VCaP (cell line): ENCODE results near the gene KRT38.

ENCODE experiments used
- H3K27ac ChIP-seq: fragments of 450-650 bp; 2 replicates; pipeline ENCODE4 v1.5.1; 2017
- TF ChIP-seq, protein P1 (sequence below): fragments of 450-650 bp; conservative IDR thresholded peaks from 2 replicates; pipeline ENCODE4 v1.5.1; 2017; ENCODE audit warnings: mild to moderate bottlenecking, moderate library complexity

Gene KRT38

DNA sequence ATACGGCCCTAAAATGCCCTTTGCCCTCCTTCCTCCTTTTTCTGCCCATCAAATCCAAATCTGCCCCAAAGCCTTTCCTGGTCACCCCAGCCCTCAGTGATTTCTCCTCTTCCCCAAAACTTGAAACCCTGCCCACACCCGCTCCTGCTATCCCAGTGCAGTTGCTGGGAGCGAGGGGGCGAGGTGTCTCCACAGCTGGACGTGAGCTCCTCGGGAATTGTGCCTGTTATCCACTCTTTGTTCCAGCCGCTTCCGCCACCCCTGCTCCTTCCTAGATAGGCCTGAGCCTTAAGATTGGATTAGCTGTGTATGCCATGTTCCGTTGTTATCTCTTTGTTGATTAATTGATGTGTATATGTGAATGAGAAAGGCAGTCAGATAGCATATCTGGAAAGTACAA is 42.7 kb upstream of the KRT38 start:
- TF ChIP-seq, protein P1, sequence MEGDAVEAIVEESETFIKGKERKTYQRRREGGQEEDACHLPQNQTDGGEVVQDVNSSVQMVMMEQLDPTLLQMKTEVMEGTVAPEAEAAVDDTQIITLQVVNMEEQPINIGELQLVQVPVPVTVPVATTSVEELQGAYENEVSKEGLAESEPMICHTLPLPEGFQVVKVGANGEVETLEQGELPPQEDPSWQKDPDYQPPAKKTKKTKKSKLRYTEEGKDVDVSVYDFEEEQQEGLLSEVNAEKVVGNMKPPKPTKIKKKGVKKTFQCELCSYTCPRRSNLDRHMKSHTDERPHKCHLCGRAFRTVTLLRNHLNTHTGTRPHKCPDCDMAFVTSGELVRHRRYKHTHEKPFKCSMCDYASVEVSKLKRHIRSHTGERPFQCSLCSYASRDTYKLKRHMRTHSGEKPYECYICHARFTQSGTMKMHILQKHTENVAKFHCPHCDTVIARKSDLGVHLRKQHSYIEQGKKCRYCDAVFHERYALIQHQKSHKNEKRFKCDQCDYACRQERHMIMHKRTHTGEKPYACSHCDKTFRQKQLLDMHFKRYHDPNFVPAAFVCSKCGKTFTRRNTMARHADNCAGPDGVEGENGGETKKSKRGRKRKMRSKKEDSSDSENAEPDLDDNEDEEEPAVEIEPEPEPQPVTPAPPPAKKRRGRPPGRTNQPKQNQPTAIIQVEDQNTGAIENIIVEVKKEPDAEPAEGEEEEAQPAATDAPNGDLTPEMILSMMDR: no peak
- no peak overlapping the region for H3K27ac ChIP-seq

DNA sequence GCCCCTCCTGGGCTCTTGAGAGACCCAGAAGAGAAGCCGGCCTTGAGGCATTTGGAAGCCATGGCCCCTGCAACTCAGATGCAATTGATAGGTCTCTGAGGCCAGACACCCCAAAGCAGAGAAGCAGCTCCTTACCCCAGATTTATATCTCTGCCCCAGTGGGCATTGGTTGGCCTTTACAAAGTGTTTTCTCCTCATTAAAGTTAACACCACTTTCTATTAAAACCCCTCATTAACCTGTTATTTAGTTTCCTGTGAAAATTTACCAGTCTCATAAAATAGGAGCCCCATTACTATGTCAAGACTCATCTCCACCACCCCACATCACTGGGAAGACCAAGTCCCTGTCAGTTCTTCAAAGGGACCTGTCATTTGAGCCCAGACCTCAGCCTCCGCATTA is 40.3 kb upstream of the KRT38 start, which contains the start of gene KRT35:
TSS of gene KRT35 (minus strand) at position 116 of the 400 bp plus-strand sequence. CDS start at position 62, 54 bp downstream.
- H3K27ac ChIP-seq: no peak within 1 kb of the TSS
- TF ChIP-seq, protein P1: no peak

DNA sequence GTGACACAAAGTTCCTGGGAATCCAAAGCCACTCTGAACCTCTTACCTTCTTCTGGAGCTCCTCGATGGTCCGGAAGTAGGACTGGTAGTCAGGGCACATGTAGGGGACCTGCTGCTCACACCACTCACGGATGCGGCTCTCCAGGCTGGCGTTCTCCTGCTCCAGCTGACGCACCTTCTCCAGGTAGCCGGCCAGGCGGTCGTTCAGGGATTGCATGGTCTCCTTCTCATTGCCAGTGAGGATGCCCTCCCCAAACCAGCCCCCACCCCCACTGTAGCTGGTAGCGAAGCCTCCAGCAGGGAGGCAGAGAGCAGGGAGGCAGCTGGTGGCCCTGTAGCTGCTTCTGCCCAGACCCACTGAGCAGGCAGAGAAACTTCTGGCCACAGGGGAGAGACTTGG is 39.8 kb upstream of the KRT38 start:
- TF ChIP-seq, protein P1: no peak
- H3K27ac ChIP-seq: no peak overlapping the region

DNA sequence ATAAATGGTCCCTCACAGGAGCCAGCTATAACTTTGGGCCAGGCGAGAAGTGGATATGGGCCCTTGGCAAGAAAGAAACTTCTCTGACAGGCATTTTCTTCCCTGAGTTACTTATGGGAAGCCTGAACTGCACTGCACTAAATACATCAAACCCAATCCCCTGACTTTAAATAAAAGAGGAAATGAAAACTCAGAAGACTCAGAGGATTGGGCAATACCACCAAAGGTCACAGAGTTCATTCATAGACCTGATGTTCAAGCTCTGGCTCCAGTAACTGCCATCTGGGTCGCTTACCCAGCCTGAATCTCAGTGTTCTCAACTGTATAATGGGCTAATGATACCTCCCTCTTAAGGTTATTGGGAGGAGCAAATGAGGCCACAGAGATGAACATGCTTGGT is 39.4 kb upstream of the KRT38 start:
- TF ChIP-seq, protein P1: no peak
- H3K27ac ChIP-seq: no peak overlapping the region

DNA sequence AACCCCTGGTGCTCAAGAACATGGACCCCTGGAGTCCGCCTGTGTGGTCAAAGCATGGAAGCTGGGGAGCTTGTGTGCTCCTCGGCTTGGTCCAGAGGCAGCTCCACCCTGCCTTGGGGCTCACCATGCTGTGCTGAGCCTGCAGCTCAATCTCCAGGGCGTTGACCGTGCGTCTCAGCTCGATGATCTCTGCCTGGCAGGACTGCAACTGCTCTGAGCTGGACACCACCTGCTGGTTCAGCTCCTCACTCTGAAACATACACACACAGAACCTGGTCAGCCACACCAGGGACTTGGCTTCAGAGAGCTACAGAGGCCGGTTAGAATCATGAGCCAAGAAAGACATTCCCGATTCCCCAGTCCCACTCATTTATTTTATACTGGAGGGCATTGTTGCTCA is 37.5 kb upstream of the KRT38 start:
- no peak overlapping the region for H3K27ac ChIP-seq
- TF ChIP-seq, protein P1: no peak

DNA sequence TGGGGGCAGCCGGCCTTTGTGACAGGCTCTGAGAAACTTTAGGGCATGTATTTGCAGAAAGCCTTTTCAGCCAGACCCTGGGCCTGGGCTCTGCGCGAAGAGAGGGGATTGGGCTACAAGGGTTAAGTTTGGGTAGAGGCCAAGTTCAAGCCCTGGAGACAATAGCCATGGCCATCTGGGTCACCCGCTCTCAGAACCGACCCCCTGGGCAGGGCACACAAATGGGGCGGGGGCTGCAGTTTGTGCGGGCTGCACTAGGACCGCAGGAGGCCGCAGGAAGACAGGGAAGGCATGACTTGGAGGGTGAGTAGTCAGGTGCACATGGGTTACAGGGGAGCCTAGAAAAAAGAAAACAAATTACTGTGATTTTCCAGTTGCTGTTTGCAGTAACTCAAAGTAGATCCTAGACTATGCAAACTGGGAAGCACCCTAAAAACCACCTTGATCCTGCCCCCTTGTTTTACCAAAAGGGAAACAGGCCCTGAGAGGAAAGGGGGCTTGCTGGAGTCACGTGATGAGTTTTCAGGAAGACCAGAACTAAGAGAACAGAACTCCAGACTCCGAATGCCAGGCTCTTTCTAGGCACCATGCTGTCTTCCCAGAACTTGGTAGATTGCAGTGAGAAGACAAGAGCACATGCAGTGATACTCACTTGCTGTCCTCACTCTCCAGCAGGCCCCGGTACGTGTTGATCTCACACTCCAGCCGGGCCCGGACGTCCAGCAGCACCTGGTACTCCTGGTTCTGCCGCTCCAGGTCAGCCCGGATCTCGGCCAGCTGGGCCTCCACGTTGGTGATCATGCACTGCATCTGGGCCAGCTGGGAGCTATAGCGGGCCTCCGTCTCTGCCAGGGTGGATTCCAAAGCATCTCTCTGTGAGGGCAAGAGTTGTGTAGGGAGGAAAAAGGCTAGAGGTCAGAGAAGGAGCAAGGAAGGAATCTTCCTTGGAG is 36.4 kb upstream of the KRT38 start:
- TF ChIP-seq, protein P1: no peak
- H3K27ac ChIP-seq: no peak overlapping the region

DNA sequence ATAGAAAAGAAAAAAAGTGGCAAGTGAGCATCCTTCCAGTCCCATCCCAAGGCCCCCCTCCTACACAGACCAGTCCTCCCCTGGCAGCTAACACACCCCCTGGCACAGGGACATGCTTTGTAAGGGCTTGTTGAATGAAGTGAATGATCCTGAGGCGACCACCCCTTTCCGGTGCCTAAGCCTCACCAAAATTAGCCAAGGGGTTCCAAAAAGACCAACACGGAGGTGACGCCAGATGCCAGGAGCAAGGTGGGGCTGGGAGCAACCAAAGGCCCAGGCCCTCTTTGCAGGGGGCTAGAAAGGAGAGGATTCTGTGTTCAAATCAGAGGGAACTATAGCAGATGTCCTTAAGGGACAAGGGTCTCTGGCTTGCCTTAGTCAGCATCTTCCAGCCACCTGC is 34.6 kb upstream of the KRT38 start:
- TF ChIP-seq, protein P1: no peak
- no peak overlapping the region for H3K27ac ChIP-seq
